Activated CD4-positive, alpha-beta T cell treated with anti-CD3 and anti-CD28 coated beads, Interleukin-10, Interleukin-2, amounts not matched to agents 100 ng/mL and 50 ng/mL, durations not matched to agents 16 hours and 8 hours (primary cell): Measurements from ENCODE around the gene CHST8.

Experiments used
- DNase-seq: peaks from one replicate; pipeline ENCODE4 v3.0.0-alpha.2; 2020

CHST8 gene

DNA sequence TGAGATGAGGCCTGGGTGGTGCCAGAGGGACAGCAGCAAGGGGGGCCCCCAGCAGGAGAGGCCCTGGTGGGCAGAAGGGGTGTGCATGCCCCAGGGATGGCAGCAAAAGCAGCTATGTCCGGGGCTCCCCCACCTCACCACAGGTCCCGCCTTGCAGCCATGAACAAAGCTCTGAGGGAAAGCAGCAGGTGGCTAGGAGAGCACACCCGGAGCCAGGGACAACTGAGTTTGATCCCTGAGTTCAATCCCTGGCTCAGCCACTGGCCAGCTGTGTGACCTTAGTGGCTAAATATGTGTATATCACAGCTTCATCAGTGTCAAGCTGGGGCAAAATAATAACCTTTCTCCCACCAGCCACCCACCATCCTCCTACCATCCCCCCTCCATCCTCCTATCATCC is 127.3 kb downstream of the CHST8 start:
- no peak for DNase-seq

- no peak for DNase-seq
Observed at GRCh38 chr19:33749619-33750175, 127.9 kb downstream of the CHST8 start.

DNA sequence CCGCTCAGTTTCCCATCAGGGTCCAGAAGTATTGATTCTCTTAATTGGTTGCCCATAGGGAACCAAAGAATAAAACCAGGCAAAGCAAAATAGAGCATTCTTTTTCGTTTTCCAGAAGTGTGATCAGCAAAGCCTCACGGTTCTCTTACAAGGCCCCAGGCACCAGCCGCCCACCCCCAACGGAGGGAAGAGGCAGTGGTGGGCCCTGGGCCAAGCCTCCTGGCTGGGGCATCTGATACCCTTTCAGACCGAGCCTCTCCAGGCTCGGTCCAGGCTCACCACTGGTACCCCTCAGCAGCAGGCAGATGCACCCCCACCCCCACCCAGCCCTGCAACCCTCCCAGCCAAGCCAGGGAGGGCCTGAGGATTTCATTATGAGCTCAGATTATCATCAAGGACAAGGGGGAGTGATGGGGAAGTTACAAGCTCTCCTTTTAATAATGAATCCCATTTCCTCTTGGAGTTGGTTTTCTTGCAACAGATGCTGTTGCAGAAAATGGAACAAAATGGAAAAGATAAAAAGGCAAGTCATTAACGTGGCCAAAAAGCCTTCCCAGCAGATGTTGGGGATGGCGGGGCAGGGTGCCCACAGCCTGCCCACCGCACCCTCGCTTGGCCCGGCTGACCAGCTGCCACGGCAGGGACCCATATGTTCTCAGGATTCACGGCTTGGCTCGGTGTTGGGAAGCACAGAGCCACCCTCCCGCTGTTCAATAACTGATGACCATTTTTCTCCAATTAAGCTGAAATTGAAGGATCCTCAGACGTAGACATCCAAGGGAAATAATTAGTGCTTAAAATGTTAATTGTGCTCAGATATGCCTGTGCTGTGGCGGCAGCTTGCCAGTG is 129.1 kb downstream of the CHST8 start:
- DNase-seq, result no peak

- DNase-seq, result no peak
Observed at GRCh38 chr19:33751436-33751770, 129.7 kb downstream of the CHST8 start.

DNA sequence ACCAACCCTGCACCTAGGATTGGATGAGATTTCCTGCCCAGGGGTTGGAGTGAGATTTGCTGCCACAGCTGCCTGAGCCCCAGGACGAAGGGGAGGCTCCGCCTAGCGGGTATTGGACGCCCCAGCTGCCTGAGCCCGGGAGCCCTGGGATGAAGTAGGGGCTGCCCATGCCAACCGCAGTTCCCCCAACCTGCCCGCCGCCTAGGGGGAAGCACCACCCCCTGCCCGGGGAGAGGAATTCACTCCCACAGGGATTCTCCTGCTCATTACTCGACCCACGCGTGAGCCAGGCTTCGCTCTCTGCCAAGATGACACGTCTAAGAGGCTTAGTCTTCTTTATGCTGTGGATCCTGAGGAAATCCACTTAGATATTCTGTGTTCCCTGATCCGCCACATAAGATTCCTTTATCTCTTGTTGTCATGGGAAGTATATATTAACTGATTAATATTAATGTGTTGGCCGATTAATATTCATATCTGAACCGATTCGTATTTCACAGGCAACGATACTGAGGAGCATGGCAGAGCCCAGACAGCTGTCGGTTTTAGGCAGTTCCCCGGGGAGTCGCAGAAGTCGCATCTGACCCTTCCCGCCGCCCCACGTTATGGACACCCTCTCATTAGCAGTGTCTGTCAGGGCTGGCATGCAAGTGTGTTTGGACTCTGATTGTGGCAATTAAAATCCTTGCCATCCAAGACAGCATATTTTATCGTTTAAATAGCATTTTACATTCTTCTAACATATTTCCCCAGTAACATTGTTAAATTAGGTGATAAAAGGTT is 130.5 kb downstream of the CHST8 start:
- DNase-seq, result no peak

DNA sequence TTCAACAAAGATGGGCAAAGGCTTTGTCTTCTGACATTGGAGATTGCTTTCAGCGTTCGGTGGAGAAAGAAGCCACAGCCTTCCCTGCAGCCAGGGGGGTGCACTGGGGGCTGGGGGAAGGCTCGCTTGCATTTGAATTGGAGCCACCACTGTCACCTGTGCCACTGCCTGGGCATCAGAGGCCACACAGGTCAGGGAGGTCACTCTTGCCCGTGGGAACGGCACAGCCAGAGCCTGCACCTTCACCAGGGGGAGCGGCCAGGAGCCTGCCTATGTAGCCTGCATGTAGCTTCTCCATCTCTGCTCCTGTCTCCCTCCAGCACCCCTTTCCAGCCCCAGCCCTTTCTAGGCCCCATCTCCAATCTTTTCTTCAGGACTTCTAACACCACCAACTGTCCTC is 131.2 kb downstream of the CHST8 start:
- no peak for DNase-seq

DNA sequence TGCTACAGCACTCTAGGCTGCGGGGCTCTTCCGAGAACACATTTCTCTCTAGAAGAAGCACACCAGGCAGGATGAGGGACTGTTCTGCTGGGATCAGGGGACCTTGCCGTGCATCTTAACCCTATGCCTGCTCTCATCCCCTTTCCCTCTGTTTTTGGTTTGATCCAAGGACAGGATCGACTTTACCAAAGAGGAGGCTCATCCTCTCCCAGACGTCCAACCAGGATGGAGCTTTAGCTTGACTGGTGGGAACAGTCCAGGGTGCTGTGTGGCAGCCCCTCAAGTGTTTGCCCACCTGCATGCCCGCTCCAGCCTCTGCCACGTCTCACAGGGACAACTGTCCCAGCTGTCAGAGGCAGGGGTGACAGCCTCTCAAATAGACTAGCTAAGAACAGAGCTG is 132.6 kb downstream of the CHST8 start:
- no peak for DNase-seq

DNA sequence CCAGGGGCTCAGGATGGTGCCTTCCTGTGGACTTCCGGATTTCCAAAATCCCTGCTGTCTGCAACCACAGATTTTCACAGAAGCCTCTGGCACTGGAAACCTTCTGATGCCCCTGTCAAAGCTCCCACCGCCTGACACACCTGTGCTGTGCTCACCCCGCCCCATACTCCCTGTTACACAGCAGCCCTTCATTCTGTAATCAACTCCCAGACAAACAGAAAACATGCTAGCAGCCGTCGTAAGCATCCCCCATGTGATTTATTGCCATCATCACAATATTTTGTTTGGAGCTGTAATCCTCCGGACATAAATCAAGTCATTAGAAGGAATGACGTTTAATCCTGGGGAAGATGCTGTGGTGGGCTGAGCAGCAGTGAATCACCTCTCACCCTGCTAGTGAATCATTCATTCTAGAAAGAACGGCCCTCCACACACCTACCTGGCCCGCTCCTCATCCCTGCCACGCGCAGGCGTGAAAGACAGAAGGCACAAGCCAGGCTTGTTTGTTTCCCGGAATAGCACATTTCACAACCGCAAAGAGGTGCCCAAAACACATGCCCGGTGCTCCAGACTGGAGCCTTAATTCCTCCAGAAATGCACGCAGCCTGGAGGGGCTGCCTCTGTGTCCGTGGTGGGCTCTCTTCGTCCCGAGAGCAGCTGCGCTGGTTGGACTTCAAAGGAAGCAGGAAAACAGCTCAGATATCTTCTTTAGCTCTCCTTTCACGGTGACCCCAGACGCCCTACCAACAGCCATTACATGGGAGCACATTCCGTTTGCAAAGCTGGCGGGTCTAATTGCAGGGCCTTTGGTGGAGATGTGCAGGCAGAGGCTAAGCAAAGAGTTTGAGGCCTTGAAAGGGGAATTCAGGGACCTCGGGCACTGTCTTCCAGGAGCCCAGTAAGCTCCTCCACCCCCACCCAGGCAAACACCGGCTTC is 133.6 kb downstream of the CHST8 start:
- no peak for DNase-seq

DNA sequence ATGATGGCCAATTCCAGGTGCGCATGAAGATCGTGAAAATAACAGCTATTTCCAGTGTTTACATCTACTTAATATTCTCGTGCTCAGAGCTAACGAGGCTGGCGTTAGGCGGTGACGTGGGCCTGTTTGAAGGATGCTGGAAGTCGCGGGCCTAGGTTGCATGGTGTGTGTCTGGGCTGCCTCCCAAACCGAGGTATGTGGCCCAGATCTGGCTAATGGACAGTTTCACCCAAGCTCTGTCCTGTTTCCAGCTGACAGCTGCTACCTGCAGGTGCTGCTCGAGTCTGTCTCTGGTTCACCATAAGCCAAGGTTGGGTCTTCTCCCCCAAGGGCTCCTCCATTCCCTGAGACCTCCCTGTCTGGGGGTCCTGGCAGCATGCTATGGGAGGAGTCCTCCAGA is 134.4 kb downstream of the CHST8 start:
- DNase-seq, result no peak

DNA sequence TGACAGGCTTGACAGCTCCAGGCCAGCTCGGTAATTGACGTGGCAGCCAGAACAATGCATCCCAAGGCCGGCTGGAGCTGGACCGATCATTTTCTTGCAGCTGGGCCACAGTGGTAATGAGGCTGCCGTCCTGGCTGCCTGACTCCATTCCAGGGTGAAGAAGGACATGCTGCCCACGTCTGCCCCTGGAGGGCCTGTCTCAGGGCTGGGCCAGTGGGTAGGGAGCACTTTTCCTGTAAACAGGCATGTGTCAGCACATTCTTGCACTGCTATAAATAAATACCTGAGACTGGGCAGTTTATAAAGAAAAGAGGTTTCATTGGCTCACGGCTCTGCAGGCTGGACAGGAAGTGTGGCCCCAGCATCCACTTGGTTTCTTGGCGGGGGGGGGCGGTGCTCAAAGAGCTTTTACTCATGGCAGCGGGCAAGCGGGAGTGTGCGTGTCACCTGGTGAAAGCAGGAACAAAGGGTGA is 136.8 kb downstream of the CHST8 start:
- no peak for DNase-seq

- no peak for DNase-seq
Observed at GRCh38 chr19:33759356-33759755, 137.6 kb downstream of the CHST8 start.

- DNase-seq, result no peak
Observed at GRCh38 chr19:33763633-33764371, 142.0 kb downstream of the CHST8 start.

GRCh38 chr19:33766623-33767022 is 144.9 kb downstream of the CHST8 start:
- no peak for DNase-seq

GRCh38 chr19:33767898-33768413 is 146.2 kb downstream of the CHST8 start:
- no peak for DNase-seq

- no peak for DNase-seq
Observed at GRCh38 chr19:33769208-33769607, 147.5 kb downstream of the CHST8 start.

GRCh38 chr19:33770107-33770506 is 148.4 kb downstream of the CHST8 start:
- no peak for DNase-seq

- DNase-seq, result peak; percentile 78
Observed at GRCh38 chr19:33771384-33772101, 149.8 kb downstream of the CHST8 start.

DNA sequence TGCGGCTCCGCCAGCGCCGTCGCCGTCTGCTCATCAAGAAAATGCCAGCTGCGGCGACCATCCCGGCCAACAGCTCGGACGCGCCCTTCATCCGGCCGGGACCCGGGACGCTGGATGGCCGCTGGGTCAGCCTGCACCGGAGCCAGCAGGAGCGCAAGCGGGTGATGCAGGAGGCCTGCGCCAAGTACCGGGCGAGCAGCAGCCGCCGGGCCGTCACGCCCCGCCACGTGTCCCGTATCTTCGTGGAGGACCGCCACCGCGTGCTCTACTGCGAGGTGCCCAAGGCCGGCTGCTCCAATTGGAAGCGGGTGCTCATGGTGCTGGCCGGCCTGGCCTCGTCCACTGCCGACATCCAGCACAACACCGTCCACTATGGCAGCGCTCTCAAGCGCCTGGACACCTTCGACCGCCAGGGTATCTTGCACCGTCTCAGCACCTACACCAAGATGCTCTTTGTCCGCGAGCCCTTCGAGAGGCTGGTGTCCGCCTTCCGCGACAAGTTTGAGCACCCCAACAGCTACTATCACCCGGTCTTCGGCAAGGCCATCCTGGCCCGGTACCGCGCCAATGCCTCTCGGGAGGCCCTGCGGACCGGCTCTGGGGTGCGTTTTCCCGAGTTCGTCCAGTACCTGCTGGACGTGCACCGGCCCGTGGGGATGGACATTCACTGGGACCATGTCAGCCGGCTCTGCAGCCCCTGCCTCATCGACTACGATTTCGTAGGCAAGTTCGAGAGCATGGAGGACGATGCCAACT is 150.5 kb downstream of the CHST8 start:
- no peak for DNase-seq

GRCh38 chr19:33772858-33773180 is 151.1 kb downstream of the CHST8 start:
- DNase-seq, result no peak
